ENCODE data around the gene NPC1L1.
"Not testable (repeated sequence)": the region's sequence is repeated elsewhere in the genome, so short reads cannot be mapped to it uniquely, and the experiment has no call there.

NPC1L1 gene

GRCh38 chr7:44506592-44507288 is 34.4 kb downstream of the NPC1L1 start:
- not testable (repeated sequence) for DNase-seq

GRCh38 chr7:44505595-44505994 is 35.5 kb downstream of the NPC1L1 start:
- DNase-seq = no peak

GRCh38 chr7:44498230-44498954 is 42.7 kb downstream of the NPC1L1 start:
- no peak for DNase-seq

GRCh38 chr7:44497155-44498027 is 43.7 kb downstream of the NPC1L1 start:
- DNase-seq = no peak

GRCh38 chr7:44496385-44496784 is 44.7 kb downstream of the NPC1L1 start:
- DNase-seq = no peak

- no peak for DNase-seq
Measured at GRCh38 chr7:44494960-44495359, 46.2 kb downstream of the NPC1L1 start.

- no peak for DNase-seq
Measured at GRCh38 chr7:44491229-44491628, 49.9 kb downstream of the NPC1L1 start.

GRCh38 chr7:44490351-44491200 is 50.6 kb downstream of the NPC1L1 start, which contains the start of gene NUDCD3:
NUDCD3 (minus strand) TSS chr7:44490658; CDS start chr7:44490600, 58 bp downstream.
- DNase-seq = peak; percentile 89

- DNase-seq = no peak
Measured at GRCh38 chr7:44489955-44490350, 51.2 kb downstream of the NPC1L1 start.

- no peak for DNase-seq
Measured at GRCh38 chr7:44488955-44489354, 52.2 kb downstream of the NPC1L1 start.

GRCh38 chr7:44486693-44487092 is 54.4 kb downstream of the NPC1L1 start:
- DNase-seq = no peak

GRCh38 chr7:44486001-44486400 is 55.1 kb downstream of the NPC1L1 start:
- no peak for DNase-seq

GRCh38 chr7:44484482-44485313 is 56.4 kb downstream of the NPC1L1 start:
- no peak for DNase-seq

GRCh38 chr7:44482502-44483485 is 58.3 kb downstream of the NPC1L1 start:
- no peak for DNase-seq

GRCh38 chr7:44477938-44478337 is 63.2 kb downstream of the NPC1L1 start:
- DNase-seq = no peak

GRCh38 chr7:44477063-44477830 is 63.9 kb downstream of the NPC1L1 start:
- peak; percentile 66 for DNase-seq

GRCh38 chr7:44476313-44476712 is 64.8 kb downstream of the NPC1L1 start:
- DNase-seq = no peak

GRCh38 chr7:44473295-44473694 is 67.8 kb downstream of the NPC1L1 start:
- DNase-seq = no peak

- DNase-seq = no peak
Measured at GRCh38 chr7:44472843-44473242, 68.3 kb downstream of the NPC1L1 start.

Data from right hindlimb (tissue), 1 donor.